Loucy (cell line): ENCODE results near the gene TRIM45.

ENCODE experiments used
- CTCF ChIP-seq: fragments of 200-600 bp; sonication (generic); conservative IDR thresholded peaks from 2 replicates; pipeline ENCODE4 v1.5.1; 2014; ENCODE audit warnings: mild to moderate bottlenecking, antibody characterized with exemption, low read length
- EZH2phosphoT487 ChIP-seq: fragments of 200-600 bp; IDR thresholded peaks from 2 replicates; pipeline ENCODE4 v1.6.1; 2018; ENCODE audit warnings: antibody characterized with exemption, mild to moderate bottlenecking, moderate library complexity, borderline replicate concordance

- TF ChIP-seq CTCF: no peak
- TF ChIP-seq EZH2phosphoT487: no peak
Observed at GRCh38 chr1:117066367-117066766, 55.2 kb downstream of the TRIM45 start.
